Adrenal gland (tissue), 12 donors: ENCODE measurements around the gene CNTNAP2. TPM values are rescaled to one million over a fixed set of nuclear protein-coding genes. Genes with fewer than 3 reads are reported as not detected.

Experiments used
- DNase-seq, 7 donors: peaks; one replicate each; pipeline ENCODE4 v3.0.0-alpha.2; 2019 to 2020
- H3K27ac ChIP-seq, 5 donors: fragments of 200-600 bp; sonication (generic) in 4 of 5; 1 replicate in 3 of 5; 2 replicates in 2 of 5; pipeline versions ENCODE4 v1.5.1 to v1.8.0; 2016 to 2020; ENCODE audit warnings: mild to moderate bottlenecking in 1 of 5
- H3K27me3 ChIP-seq: fragments of 200-600 bp; 2 replicates; pipeline ENCODE4 v1.8.0; 2021
- H3K36me3 ChIP-seq, 2 donors: fragments of 200-600 bp; replicated peaks in 1 of 2; 1 replicate in 1 of 2; 2 replicates in 1 of 2; pipeline versions ENCODE4 v1.5.1 to v1.8.0; 2018 to 2022
- H3K4me1 ChIP-seq, 2 donors: fragments of 200-600 bp; replicated peaks in 1 of 2; 1 replicate in 1 of 2; 2 replicates in 1 of 2; pipeline versions ENCODE4 v1.5.1 to v1.8.0; 2018 to 2021
- H3K4me3 ChIP-seq, 4 donors: fragments of 200-600 bp; sonication (generic) in 3 of 4; one replicate each; pipeline ENCODE4 v1.5.1; 2016 to 2018
- H3K9me3 ChIP-seq, 3 donors: fragments of 200-600 bp; sonication (generic) in 1 of 3; replicated peaks in 1 of 3; 1 replicate in 2 of 3; 2 replicates in 1 of 3; pipeline versions ENCODE4 v1.5.1 to v1.8.0; 2016 to 2021
- CTCF ChIP-seq, 6 experiments: fragments of 450-650 bp in 4 of 6; fragments of 200-600 bp in 2 of 6; sonication (generic) in 1 of 6; IDR thresholded peaks; 1 replicate in 5 of 6; 2 replicates in 1 of 6; pipeline versions ENCODE4 v1.5.1 to v1.8.0; 2016 to 2021; ENCODE audit warnings: antibody characterized with exemption in 6 of 6, mild to moderate bottlenecking in 2 of 6, moderate library complexity in 1 of 6
- POLR2A ChIP-seq, 2 donors: fragments of 450-650 bp; IDR thresholded peaks; one replicate each; pipeline ENCODE4 v1.6.1; 2017; ENCODE audit warnings: antibody characterized with exemption in 2 of 2, mild to moderate bottlenecking in 2 of 2, moderate library complexity in 1 of 2
- WGBS, 4 donors: extraction: QIAGEN DNeasy Blood & Tissue Kit in 2 of 4; methylation state at CpG; one replicate each; pipeline versions ENCODE4 v1.1.5 to v1.1.7; 2013 to 2017; 5-methylcytosine and 5-hydroxymethylcytosine counted together
- intact Hi-C, 2 donors: fragments of 100-400 bp; cut with DNase I; formaldehyde crosslinking; loops; one replicate each; pipeline versions ENCODE4 v1.14.1 to v1.15.0; 2022 to 2023
- polyA plus RNA-seq, 3 donors: library from polyadenylated mRNA; stranded (reverse); fragments of 200-250 nt in 2 of 3; fragments of 350-450 nt in 1 of 3; fragmentation: Illumina TruSeq in 1 of 3; extraction: RNeasy Lipid Tissue Mini Kit (QIAGEN cat#74804) in 1 of 3; gene quantifications; one replicate each; pipeline ENCODE4 v1.2.3, GENCODE V29; 2013 to 2014
- total RNA-seq, 9 donors: library from RNA; depleted of rRNA in 4 of 9; stranded (reverse); fragments of >200 nt in 4 of 9; fragments of 120-200 nt in 1 of 9; fragmentation: NEBNext Ultra II Directional in 1 of 9; extraction: Animal tissue kit (Norgen Biotek cat#: 25700) in 1 of 9; gene quantifications; one replicate each; pipeline versions ENCODE4 v1.1.0 to v1.2.4, GENCODE V29; 2013 to 2023
- donor health status: healthy with polysubstance abuse.
- donor health status: Bipolar disorder and iron deficiency.
- donor health status: DM: yes; HTN: yes; CAD: no.
- donor health status: DM: no; HTN: no; CAD: no.
- donor health status: DM: no; HTN: no; CAD: no.
- donor health status: DM: yes; HTN: yes; CAD: no.

The CNTNAP2 gene
- total and polyA plus RNA-seq, 12 donors: 0.14 to 6.3 (median 1.8) TPM; not detected in 2

- TF ChIP-seq CTCF (IDR thresholded peaks at IDR 0.05) (no peak), POLR2A (IDR thresholded peaks at IDR 0.05) (no peak)
- Histone ChIP-seq H3K27ac (no peak overlapping the region), H3K27me3 (no peaks in the 10 kb centered on the region), H3K36me3 (no peaks in the 10 kb centered on the region), H3K4me3 (no peak overlapping the region), H3K9me3 (no peaks in the 10 kb centered on the region), H3K4me1 (no peaks in the 10 kb centered on the region)
- intact Hi-C loops: no loop called here
- WGBS, 4 donors: 68 to 85% (median 79%) methylated on average over 2 of the region's 2 CpGs
- no peak for DNase-seq
Observed at GRCh38 chr7:147079921-147080420, 963.4 kb downstream of the CNTNAP2 start.

GRCh38 chr7:147081117-147081516 is 964.5 kb downstream of the CNTNAP2 start:
- WGBS, 4 donors: 81 to 93% (median 84%) methylated on average over 7 of the region's 7 CpGs
- no peak for DNase-seq
- Histone ChIP-seq H3K4me1 (no peaks in the 10 kb centered on the region), H3K36me3 (no peaks in the 10 kb centered on the region), H3K9me3 (no peaks in the 10 kb centered on the region), H3K27me3 (no peaks in the 10 kb centered on the region), H3K4me3 (no peak overlapping the region), H3K27ac (no peak overlapping the region)
- intact Hi-C loops: no loop called here
- no peak for TF ChIP-seq CTCF (IDR thresholded peaks at IDR 0.05)
- no peak for TF ChIP-seq POLR2A (IDR thresholded peaks at IDR 0.05)

GRCh38 chr7:147089051-147089461 is 972.5 kb downstream of the CNTNAP2 start:
- Histone ChIP-seq H3K27me3 (no peaks in the 10 kb centered on the region), H3K36me3 (no peaks in the 10 kb centered on the region), H3K4me3 (no peak overlapping the region), H3K4me1 (no peaks in the 10 kb centered on the region), H3K9me3 (no peaks in the 10 kb centered on the region), H3K27ac (no peak overlapping the region)
- no peak for DNase-seq
- TF ChIP-seq POLR2A (IDR thresholded peaks at IDR 0.05) (no peak), CTCF (IDR thresholded peaks at IDR 0.05) (no peak)
- 74 to 81% (median 75%) methylated on average over 4 of the region's 4 CpGs for WGBS, 4 donors
- intact Hi-C loops: no loop called here

- intact Hi-C loops: no loop called here
- H3K4me3 ChIP-seq: no peak overlapping the region
Observed at GRCh38 chr7:147089608-147090007, 973.0 kb downstream of the CNTNAP2 start.

More at GRCh38 chr7:147089608-147090007, 973.0 kb downstream of the CNTNAP2 start:
- Histone ChIP-seq H3K27me3 (no peaks in the 10 kb centered on the region), H3K36me3 (no peaks in the 10 kb centered on the region), H3K27ac (no peak overlapping the region), H3K9me3 (no peaks in the 10 kb centered on the region), H3K4me1 (no peaks in the 10 kb centered on the region)
- no peak for DNase-seq
- WGBS, 4 donors: 59 to 69% (median 60%) methylated on average over 1 of the region's 1 CpG
- TF ChIP-seq CTCF (IDR thresholded peaks at IDR 0.05) (no peak), POLR2A (IDR thresholded peaks at IDR 0.05) (no peak)
